ENCODE data around the gene SLC51B.

- TF ChIP-seq, protein P1, sequence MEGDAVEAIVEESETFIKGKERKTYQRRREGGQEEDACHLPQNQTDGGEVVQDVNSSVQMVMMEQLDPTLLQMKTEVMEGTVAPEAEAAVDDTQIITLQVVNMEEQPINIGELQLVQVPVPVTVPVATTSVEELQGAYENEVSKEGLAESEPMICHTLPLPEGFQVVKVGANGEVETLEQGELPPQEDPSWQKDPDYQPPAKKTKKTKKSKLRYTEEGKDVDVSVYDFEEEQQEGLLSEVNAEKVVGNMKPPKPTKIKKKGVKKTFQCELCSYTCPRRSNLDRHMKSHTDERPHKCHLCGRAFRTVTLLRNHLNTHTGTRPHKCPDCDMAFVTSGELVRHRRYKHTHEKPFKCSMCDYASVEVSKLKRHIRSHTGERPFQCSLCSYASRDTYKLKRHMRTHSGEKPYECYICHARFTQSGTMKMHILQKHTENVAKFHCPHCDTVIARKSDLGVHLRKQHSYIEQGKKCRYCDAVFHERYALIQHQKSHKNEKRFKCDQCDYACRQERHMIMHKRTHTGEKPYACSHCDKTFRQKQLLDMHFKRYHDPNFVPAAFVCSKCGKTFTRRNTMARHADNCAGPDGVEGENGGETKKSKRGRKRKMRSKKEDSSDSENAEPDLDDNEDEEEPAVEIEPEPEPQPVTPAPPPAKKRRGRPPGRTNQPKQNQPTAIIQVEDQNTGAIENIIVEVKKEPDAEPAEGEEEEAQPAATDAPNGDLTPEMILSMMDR (IDR thresholded peaks at IDR 0.05 in 4 of 5, conservative IDR thresholded peaks at IDR 0.05 in 1 of 5) = no peak
- no peak for TF ChIP-seq POLR2A (IDR thresholded peaks at IDR 0.05)
Observed at GRCh38 chr15:65096481-65097385, 51.5 kb downstream of the SLC51B start.
